ENCODE data around the gene RASSF3. TPM values are rescaled to one million over a fixed set of nuclear protein-coding genes. Genes with fewer than 3 reads are reported as not detected.

Gene RASSF3
- total and polyA plus RNA-seq, 2 experiments from 2014 or later = 20.6 to 39.6 TPM

DNA sequence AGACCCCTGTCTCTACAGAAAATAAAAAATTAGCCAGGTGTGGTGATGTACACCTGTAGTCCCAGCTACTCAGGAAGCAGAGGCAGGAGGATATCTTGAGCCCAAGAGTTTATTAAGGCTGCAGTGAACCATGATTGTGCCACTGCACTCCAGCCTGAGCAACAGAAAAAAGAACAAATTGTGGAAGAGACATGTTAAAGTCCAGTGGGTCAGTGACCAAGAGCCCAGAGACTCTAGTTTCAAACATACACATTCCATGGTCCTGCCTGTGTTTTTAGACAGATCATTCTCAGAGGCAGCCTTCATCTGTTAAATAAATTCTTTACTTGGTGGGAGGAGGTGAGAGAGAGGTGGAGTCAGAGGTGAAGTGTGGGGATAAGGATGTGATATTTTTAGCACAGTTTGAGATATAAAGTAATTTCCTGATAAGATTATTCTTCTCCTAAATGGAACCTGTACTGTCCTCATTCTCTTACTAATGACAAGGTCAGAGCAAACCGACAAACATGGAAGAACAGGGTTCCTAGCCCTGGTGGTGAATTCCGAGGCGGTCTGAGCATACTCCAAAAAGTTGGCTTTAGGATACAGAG, 48.7 kb downstream of the RASSF3 start:
- 0 out of 2 replicates have a peak, but pooled peaks cover 2% of the 10 kb centered on the region for H3F3A ChIP-seq (replicated peaks; ENCODE audit: low read depth)
- Mint-ChIP-seq H3K27me3 (ENCODE audit: insufficient read depth, low read depth, poor library complexity) (peaks cover 4% of the 10 kb centered on the region), H3K36me3 (ENCODE audit: low read depth) (no peaks in the 10 kb centered on the region), H3K4me1 (peaks cover 5% of the 10 kb centered on the region; the same call in 2 of the 3 replicates), H3K27ac (no peak overlapping the region), H3K9me3 (no peaks in the 10 kb centered on the region), H3K4me3 (no peak overlapping the region)
- ATAC-seq (no peak), DNase-seq (ENCODE audit: low spot score) (no peak)
- peaks cover 21% of the 10 kb centered on the region for H4K20me1 ChIP-seq (replicated peaks; ENCODE audit: insufficient read depth)
- H2AFZ ChIP-seq = no peak overlapping the region
- H3K27ac ChIP-seq (ENCODE audit: low read depth) = peak overlapping the region; percentile 26; the same call in 1 of the 2 replicates
- H3K79me2 ChIP-seq (replicated peaks; ENCODE audit: insufficient read depth) = peaks cover 94% of the 10 kb centered on the region
- H3K4me2 ChIP-seq = no peak overlapping the region
- peaks cover 7% of the 10 kb centered on the region; the same call in 1 of the 2 replicates for H3K4me1 ChIP-seq (ENCODE audit: insufficient read depth)
- no peaks in the 10 kb centered on the region for H3K27me3 ChIP-seq (ENCODE audit: insufficient read depth)
- no peak overlapping the region for H3K4me3 ChIP-seq
- no peaks in the 10 kb centered on the region for H3K9me2 ChIP-seq (ENCODE audit: insufficient read depth)
- TF ChIP-seq, protein P1, sequence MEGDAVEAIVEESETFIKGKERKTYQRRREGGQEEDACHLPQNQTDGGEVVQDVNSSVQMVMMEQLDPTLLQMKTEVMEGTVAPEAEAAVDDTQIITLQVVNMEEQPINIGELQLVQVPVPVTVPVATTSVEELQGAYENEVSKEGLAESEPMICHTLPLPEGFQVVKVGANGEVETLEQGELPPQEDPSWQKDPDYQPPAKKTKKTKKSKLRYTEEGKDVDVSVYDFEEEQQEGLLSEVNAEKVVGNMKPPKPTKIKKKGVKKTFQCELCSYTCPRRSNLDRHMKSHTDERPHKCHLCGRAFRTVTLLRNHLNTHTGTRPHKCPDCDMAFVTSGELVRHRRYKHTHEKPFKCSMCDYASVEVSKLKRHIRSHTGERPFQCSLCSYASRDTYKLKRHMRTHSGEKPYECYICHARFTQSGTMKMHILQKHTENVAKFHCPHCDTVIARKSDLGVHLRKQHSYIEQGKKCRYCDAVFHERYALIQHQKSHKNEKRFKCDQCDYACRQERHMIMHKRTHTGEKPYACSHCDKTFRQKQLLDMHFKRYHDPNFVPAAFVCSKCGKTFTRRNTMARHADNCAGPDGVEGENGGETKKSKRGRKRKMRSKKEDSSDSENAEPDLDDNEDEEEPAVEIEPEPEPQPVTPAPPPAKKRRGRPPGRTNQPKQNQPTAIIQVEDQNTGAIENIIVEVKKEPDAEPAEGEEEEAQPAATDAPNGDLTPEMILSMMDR (conservative IDR thresholded peaks at IDR 0.05; ENCODE audit: low read depth in 2 of 2) = no peak
- TF ChIP-seq POLR2AphosphoS5 (IDR thresholded peaks at IDR 0.05; ENCODE audit: low read depth) = no peak
- TF ChIP-seq EZH2phosphoT487 (IDR thresholded peaks at IDR 0.05; ENCODE audit: unreplicated experiment) = no peak
- TF ChIP-seq CREB1 (CRISPR knock-in tag; IDR thresholded peaks at IDR 0.05; ENCODE audit: low read depth) = no peak
- TF ChIP-seq, protein P2, sequence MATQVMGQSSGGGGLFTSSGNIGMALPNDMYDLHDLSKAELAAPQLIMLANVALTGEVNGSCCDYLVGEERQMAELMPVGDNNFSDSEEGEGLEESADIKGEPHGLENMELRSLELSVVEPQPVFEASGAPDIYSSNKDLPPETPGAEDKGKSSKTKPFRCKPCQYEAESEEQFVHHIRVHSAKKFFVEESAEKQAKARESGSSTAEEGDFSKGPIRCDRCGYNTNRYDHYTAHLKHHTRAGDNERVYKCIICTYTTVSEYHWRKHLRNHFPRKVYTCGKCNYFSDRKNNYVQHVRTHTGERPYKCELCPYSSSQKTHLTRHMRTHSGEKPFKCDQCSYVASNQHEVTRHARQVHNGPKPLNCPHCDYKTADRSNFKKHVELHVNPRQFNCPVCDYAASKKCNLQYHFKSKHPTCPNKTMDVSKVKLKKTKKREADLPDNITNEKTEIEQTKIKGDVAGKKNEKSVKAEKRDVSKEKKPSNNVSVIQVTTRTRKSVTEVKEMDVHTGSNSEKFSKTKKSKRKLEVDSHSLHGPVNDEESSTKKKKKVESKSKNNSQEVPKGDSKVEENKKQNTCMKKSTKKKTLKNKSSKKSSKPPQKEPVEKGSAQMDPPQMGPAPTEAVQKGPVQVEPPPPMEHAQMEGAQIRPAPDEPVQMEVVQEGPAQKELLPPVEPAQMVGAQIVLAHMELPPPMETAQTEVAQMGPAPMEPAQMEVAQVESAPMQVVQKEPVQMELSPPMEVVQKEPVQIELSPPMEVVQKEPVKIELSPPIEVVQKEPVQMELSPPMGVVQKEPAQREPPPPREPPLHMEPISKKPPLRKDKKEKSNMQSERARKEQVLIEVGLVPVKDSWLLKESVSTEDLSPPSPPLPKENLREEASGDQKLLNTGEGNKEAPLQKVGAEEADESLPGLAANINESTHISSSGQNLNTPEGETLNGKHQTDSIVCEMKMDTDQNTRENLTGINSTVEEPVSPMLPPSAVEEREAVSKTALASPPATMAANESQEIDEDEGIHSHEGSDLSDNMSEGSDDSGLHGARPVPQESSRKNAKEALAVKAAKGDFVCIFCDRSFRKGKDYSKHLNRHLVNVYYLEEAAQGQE (IDR thresholded peaks at IDR 0.05; ENCODE audit: unreplicated experiment) = no peak
- TF ChIP-seq STAT1 (IDR thresholded peaks at IDR 0.05; ENCODE audit: unreplicated experiment) = no peak
- TF ChIP-seq ZNF462 (CRISPR knock-in tag; IDR thresholded peaks at IDR 0.05) = no peak
- TF ChIP-seq, protein P3, sequence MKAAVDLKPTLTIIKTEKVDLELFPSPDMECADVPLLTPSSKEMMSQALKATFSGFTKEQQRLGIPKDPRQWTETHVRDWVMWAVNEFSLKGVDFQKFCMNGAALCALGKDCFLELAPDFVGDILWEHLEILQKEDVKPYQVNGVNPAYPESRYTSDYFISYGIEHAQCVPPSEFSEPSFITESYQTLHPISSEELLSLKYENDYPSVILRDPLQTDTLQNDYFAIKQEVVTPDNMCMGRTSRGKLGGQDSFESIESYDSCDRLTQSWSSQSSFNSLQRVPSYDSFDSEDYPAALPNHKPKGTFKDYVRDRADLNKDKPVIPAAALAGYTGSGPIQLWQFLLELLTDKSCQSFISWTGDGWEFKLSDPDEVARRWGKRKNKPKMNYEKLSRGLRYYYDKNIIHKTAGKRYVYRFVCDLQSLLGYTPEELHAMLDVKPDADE (IDR thresholded peaks at IDR 0.05) = no peak
- TF ChIP-seq JUNB (IDR thresholded peaks at IDR 0.05; ENCODE audit: unreplicated experiment) = no peak
- no peak for TF ChIP-seq ZNF114 (CRISPR knock-in tag; IDR thresholded peaks at IDR 0.05)
- no peak for TF ChIP-seq EZH2 (IDR thresholded peaks at IDR 0.05; ENCODE audit: low read depth, unreplicated experiment)
- no peaks in the 10 kb centered on the region for H3K36me3 ChIP-seq (ENCODE audit: insufficient read depth)
